Testis (tissue), 3 donors: ENCODE results near the gene NUP188. TPM values are rescaled to one million over a fixed set of nuclear protein-coding genes. Genes with fewer than 3 reads are reported as not detected.
A peak's percentile ranks its signal among the peaks of the same experiment; 100 is the strongest.

ENCODE experiments used
- DNase-seq: peaks from one replicate; pipeline ENCODE4 v3.0.0-alpha.2; 2019
- H3K27ac ChIP-seq, 2 donors: fragments of 200-600 bp; sonication (generic); one replicate each; pipeline ENCODE4 v1.5.1; 2019
- H3K27me3 ChIP-seq: fragments of 200-600 bp; sonication (generic); one replicate; pipeline ENCODE4 v1.5.1; 2019
- H3K36me3 ChIP-seq: fragments of 200-600 bp; sonication (generic); one replicate; pipeline ENCODE4 v1.5.1; 2017; ENCODE audit warnings: low read depth; ENCODE audit errors: missing control alignments
- H3K4me1 ChIP-seq: fragments of 200-600 bp; sonication (generic); one replicate; pipeline ENCODE4 v1.5.1; 2019
- H3K4me3 ChIP-seq, 2 donors: fragments of 200-600 bp; sonication (generic); one replicate each; pipeline ENCODE4 v1.5.1; 2017 to 2019
- H3K9me3 ChIP-seq: fragments of 200-600 bp; sonication (generic); one replicate; pipeline ENCODE4 v1.5.1; 2017
- CTCF ChIP-seq, 3 experiments: fragments of 450-650 bp in 2 of 3; fragments of 200-600 bp in 1 of 3; sonication (generic) in 1 of 3; IDR thresholded peaks; one replicate each; pipeline ENCODE4 v1.5.1; 2016 to 2019; ENCODE audit warnings: antibody characterized with exemption in 3 of 3, mild to moderate bottlenecking in 2 of 3, moderate library complexity in 1 of 3
- POLR2A ChIP-seq: fragments of 450-650 bp; IDR thresholded peaks from one replicate; pipeline ENCODE4 v1.6.1; 2017; ENCODE audit warnings: antibody characterized with exemption, mild to moderate bottlenecking, moderate library complexity
- WGBS, 2 donors: methylation state at CpG; one replicate each; pipeline ENCODE4 v1.1.5; 2018; 5-methylcytosine and 5-hydroxymethylcytosine counted together
- intact Hi-C: fragments of 100-400 bp; cut with DNase I; formaldehyde crosslinking; loops from one replicate; pipeline ENCODE4 v1.15.1; 2023; ENCODE audit warnings: low total_unique reads
- polyA plus RNA-seq: library from polyadenylated mRNA; stranded (reverse); fragments of 350-450 nt; fragmentation: Illumina TruSeq; extraction: RNeasy Lipid Tissue Mini Kit (QIAGEN cat#74804); gene quantifications from one replicate; pipeline ENCODE4 v1.2.3, GENCODE V29; 2014; ENCODE audit warnings: low read depth, low replicate concordance; ENCODE audit not compliant: insufficient read depth
- total RNA-seq, 2 donors: library from RNA; depleted of rRNA; stranded (reverse); fragments of >200 nt; gene quantifications; one replicate each; pipeline ENCODE4 v1.2.3, GENCODE V29; 2016

Gene NUP188
- total and polyA plus RNA-seq, 3 donors from 2014 or later: 165 to 241 (median 184) TPM

DNA sequence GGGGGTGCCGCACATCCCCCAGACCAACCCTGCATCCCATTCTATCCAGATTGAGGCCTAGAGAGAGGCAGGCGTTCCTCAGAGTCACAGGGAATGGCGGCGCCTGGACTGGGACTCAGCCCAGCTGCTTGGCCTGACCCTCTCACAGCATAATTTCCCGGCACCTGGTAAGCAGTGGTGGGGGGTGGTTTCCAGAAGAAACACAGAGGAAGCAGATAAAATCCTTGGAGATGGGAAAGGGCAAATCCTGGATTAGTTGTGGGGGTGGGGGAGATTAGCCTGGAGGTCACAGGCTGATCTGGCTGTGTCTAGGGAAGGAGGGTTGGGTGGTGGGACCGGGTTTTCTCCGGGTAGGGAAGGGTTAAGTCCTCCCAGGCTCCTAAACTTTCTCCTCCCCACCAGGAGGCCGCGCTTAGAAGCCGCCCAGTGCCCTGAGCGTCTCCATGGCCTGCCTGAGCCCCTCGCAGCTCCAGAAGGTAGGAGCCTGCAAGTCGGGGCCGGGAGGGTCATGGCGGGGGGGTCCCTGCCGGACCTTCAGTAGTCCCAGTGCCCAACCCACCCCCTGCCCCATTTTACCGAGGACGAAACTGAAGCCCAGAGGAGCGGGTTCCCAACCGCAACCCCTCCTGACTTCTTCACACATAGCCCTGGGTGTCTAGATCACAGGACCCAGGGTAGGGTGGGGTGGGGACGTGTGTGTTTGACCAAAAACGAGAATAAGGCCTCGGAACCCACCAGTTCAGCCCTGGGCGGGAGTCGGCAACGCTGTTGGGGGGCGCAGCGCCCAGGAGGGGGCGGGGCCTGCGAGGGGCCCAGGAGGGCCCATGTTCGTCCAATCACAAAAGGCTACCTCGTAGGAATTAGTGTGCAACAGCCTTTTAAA is 25.4 kb upstream of the NUP188 start:
- 6 to 13% methylated on average over 23 to 32 of the region's 32 CpGs for WGBS, 2 donors
- Histone ChIP-seq H3K9me3 (no peaks in the 10 kb centered on the region), H3K36me3 (no peaks in the 10 kb centered on the region), H3K27me3 (no peaks in the 10 kb centered on the region), H3K27ac (peak overlapping the region; percentile 76 to 94), H3K4me3 (peak overlapping the region; percentile 58 to 63), H3K4me1 (peaks cover 28% of the 10 kb centered on the region)
- TF ChIP-seq CTCF (IDR thresholded peaks at IDR 0.05): no peak
- TF ChIP-seq POLR2A: no peak
- peak; percentile 60 for DNase-seq
- intact Hi-C loops: loop anchor here (5.0 kb wide), 1 partner anchor 40 kb away; the partner anchor contains the start of genes KYAT1 and LRRC8A

DNA sequence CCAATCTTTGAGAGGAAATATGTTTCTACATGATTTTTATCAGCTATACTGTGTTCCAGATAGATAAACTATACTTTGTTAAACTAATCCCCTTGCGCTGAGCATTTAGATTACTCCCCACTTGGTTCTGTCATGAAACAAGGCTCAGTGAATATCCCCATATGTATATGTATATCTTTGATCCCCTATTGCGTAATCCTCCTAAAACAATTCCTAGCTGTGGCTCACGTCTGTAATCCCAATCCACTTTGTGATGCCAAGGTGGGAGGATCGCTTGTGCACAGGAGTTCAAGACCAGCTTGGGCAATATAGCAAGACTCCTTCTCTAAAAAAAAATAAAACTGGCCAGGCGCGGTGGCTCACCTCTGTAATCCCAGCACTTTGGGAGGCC is 24.0 kb upstream of the NUP188 start:
- no peaks in the 10 kb centered on the region for H3K9me3 ChIP-seq
- no peak for TF ChIP-seq POLR2A
- H3K27me3 ChIP-seq: no peaks in the 10 kb centered on the region
- H3K4me3 ChIP-seq: no peak overlapping the region
- intact Hi-C loops: loop anchor here (5.0 kb wide), 1 partner anchor 41 kb away; the partner anchor contains the start of genes KYAT1 and LRRC8A
- WGBS, 2 donors: 94 to 95% methylated on average over 6 of the region's 6 CpGs
- no peak overlapping the region for H3K27ac ChIP-seq
- peaks cover 32% of the 10 kb centered on the region for H3K4me1 ChIP-seq
- no peaks in the 10 kb centered on the region for H3K36me3 ChIP-seq
- DNase-seq: no peak

- Histone ChIP-seq H3K27me3 (no peaks in the 10 kb centered on the region), H3K27ac (no peak overlapping the region), H3K4me3 (no peak overlapping the region), H3K36me3 (no peaks in the 10 kb centered on the region), H3K4me1 (peaks cover 7% of the 10 kb centered on the region), H3K9me3 (no peaks in the 10 kb centered on the region)
- 38 to 55% methylated on average over 10 of the region's 10 CpGs for WGBS, 2 donors
- intact Hi-C loops: loop anchor here (5.0 kb wide), 1 partner anchor 66 kb away; no protein-coding TSS in a partner anchor
- TF ChIP-seq POLR2A (no peak), CTCF (IDR thresholded peaks at IDR 0.05) (peak; percentile 79 to 90 (median 87))
- peak; percentile 57 for DNase-seq
Observed at GRCh38 chr9:128927731-128928411, 19.6 kb upstream of the NUP188 start.

- WGBS, 2 donors: 52 to 58% methylated on average over 2 of the region's 2 CpGs
Observed at GRCh38 chr9:128928624-128929023, 18.9 kb upstream of the NUP188 start.

More at GRCh38 chr9:128928624-128929023, 18.9 kb upstream of the NUP188 start:
- H3K36me3 ChIP-seq: no peaks in the 10 kb centered on the region
- H3K27me3 ChIP-seq: no peaks in the 10 kb centered on the region
- no peak overlapping the region for H3K4me3 ChIP-seq
- H3K4me1 ChIP-seq: peaks cover 3% of the 10 kb centered on the region
- H3K27ac ChIP-seq: no peak overlapping the region
- TF ChIP-seq POLR2A (no peak), CTCF (IDR thresholded peaks at IDR 0.05) (no peak)
- H3K9me3 ChIP-seq: no peaks in the 10 kb centered on the region
- intact Hi-C loops: loop anchor here (5.0 kb wide), 1 partner anchor 66 kb away; no protein-coding TSS in a partner anchor
- DNase-seq: no peak
